OCI-LY3 (cell line): Measurements from ENCODE around the gene CLEC18C.

Experiments
- H2AFZ ChIP-seq: fragments of 200-600, 300-600 bp; shearing (Covaris generic); 2 replicates; pipeline ENCODE4 v1.6.0; 2014; ENCODE audit warnings: antibody characterized with exemption, low read depth, low read length
- H3K27ac ChIP-seq: fragments of 200-600, 300-600 bp; sonication (generic); 2 replicates; pipeline ENCODE4 v1.5.1; 2014; ENCODE audit warnings: mild to moderate bottlenecking, low read length, moderate library complexity, mixed read lengths
- H3K27me3 ChIP-seq: fragments of 200-600, 300-600 bp; sonication (generic); 2 replicates; pipeline ENCODE4 v1.6.1; 2014; ENCODE audit warnings: low read depth, low read length, mixed read lengths
- H3K36me3 ChIP-seq: fragments of 200-600, 300-600 bp; sonication (generic); replicated peaks from 2 replicates; pipeline ENCODE3; 2014; ENCODE audit warnings: low read depth, low read length, mixed read lengths
- H3K4me1 ChIP-seq: fragments of 300-600, 200-600 bp; sonication (generic); 2 replicates; pipeline ENCODE4 v1.6.1; 2014; ENCODE audit warnings: low read length, mixed read lengths
- H3K4me2 ChIP-seq: fragments of 200-600, 300-600 bp; sonication (generic); 2 replicates; pipeline ENCODE4 v1.6.1; 2014; ENCODE audit warnings: low read length, mixed read lengths
- H3K4me3 ChIP-seq: fragments of 300-600, 200-600 bp; sonication (generic); 2 replicates; pipeline ENCODE4 v1.5.1; 2014; ENCODE audit warnings: antibody characterized with exemption, mild to moderate bottlenecking, low read length, moderate library complexity
- H3K79me2 ChIP-seq: fragments of 300-600, 200-600 bp; shearing (Covaris generic); 2 replicates; pipeline ENCODE4 v1.6.1; 2014; ENCODE audit warnings: mild to moderate bottlenecking, low read length, mixed read lengths
- H3K9ac ChIP-seq: fragments of 300-600, 200-600 bp; shearing (Covaris generic); 2 replicates; pipeline ENCODE4 v1.6.0; 2014; ENCODE audit warnings: mild to moderate bottlenecking, low read length, moderate library complexity
- H3K9me3 ChIP-seq: fragments of 200-600, 300-600 bp; shearing (Covaris generic); 2 replicates; pipeline ENCODE4 v1.6.1; 2014; ENCODE audit warnings: low read length, mixed read lengths; ENCODE audit not compliant: insufficient read depth
- H4K20me1 ChIP-seq: fragments of 200-600, 300-600 bp; sonication (generic); 2 replicates; pipeline ENCODE4 v1.6.1; 2016; ENCODE audit warnings: low read length, mixed read lengths; ENCODE audit not compliant: insufficient read depth
- CTCF ChIP-seq: fragments of 200-600, 300-600 bp; sonication (generic); IDR thresholded peaks from 2 replicates; pipeline ENCODE4 v1.5.1; 2014; ENCODE audit warnings: antibody characterized with exemption, low read length, low read depth
- EZH2phosphoT487 ChIP-seq: fragments of 200-600 bp; shearing (Covaris generic); IDR thresholded peaks from 2 replicates; pipeline ENCODE4 v1.6.1; 2018; ENCODE audit warnings: antibody characterized with exemption, mixed run types, low read depth

Gene CLEC18C

GRCh38 chr16:70156207-70156978 lies 17.2 kb upstream of the CLEC18C start:
- H3K4me2 ChIP-seq, result no peak overlapping the region
- H2AFZ ChIP-seq, result no peak overlapping the region
- no peaks in the 10 kb centered on the region for H3K9me3 ChIP-seq
- no peak overlapping the region for H3K9ac ChIP-seq
- H4K20me1 ChIP-seq, result no peaks in the 10 kb centered on the region
- H3K4me3 ChIP-seq, result no peak overlapping the region
- no peak for TF ChIP-seq CTCF
- no peak for TF ChIP-seq EZH2phosphoT487
- no peaks in the 10 kb centered on the region for H3K79me2 ChIP-seq
- no peaks in the 10 kb centered on the region for H3K27me3 ChIP-seq
- no peaks in the 10 kb centered on the region for H3K4me1 ChIP-seq
- no peak overlapping the region for H3K27ac ChIP-seq
- peaks cover 64% of the 10 kb centered on the region for H3K36me3 ChIP-seq

- TF ChIP-seq EZH2phosphoT487, result no peak
- no peak for TF ChIP-seq CTCF
- Histone ChIP-seq H3K36me3 (peaks cover 62% of the 10 kb centered on the region), H3K4me3 (no peak overlapping the region), H3K79me2 (no peaks in the 10 kb centered on the region), H3K4me1 (no peaks in the 10 kb centered on the region), H3K9me3 (no peaks in the 10 kb centered on the region), H3K9ac (no peak overlapping the region), H3K27ac (no peak overlapping the region), H4K20me1 (no peaks in the 10 kb centered on the region), H3K27me3 (no peaks in the 10 kb centered on the region), H3K4me2 (no peak overlapping the region), H2AFZ (no peak overlapping the region)
These were observed 16.5 kb upstream of the CLEC18C start for GRCh38 chr16:70157105-70157476.

- H3K27me3 ChIP-seq, result no peaks in the 10 kb centered on the region
- no peak overlapping the region for H2AFZ ChIP-seq
- no peak overlapping the region for H3K4me3 ChIP-seq
- peaks cover 58% of the 10 kb centered on the region for H3K36me3 ChIP-seq
- no peak overlapping the region for H3K4me2 ChIP-seq
- H3K9me3 ChIP-seq, result no peaks in the 10 kb centered on the region
- H4K20me1 ChIP-seq, result no peaks in the 10 kb centered on the region
- no peaks in the 10 kb centered on the region for H3K79me2 ChIP-seq
- H3K4me1 ChIP-seq, result no peaks in the 10 kb centered on the region
- H3K9ac ChIP-seq, result no peak overlapping the region
- TF ChIP-seq CTCF, result no peak
- no peak for TF ChIP-seq EZH2phosphoT487
- no peak overlapping the region for H3K27ac ChIP-seq
These were observed 15.9 kb upstream of the CLEC18C start for GRCh38 chr16:70157477-70158260.

- H3K9ac ChIP-seq, result no peak overlapping the region
- no peak overlapping the region for H3K4me2 ChIP-seq
- no peak overlapping the region for H3K4me3 ChIP-seq
- H3K27me3 ChIP-seq, result no peaks in the 10 kb centered on the region
- H3K36me3 ChIP-seq, result peaks cover 51% of the 10 kb centered on the region
- no peak overlapping the region for H3K27ac ChIP-seq
- no peaks in the 10 kb centered on the region for H3K79me2 ChIP-seq
- H2AFZ ChIP-seq, result no peak overlapping the region
- no peaks in the 10 kb centered on the region for H3K9me3 ChIP-seq
- H3K4me1 ChIP-seq, result no peaks in the 10 kb centered on the region
- TF ChIP-seq CTCF (no peak), EZH2phosphoT487 (no peak)
- H4K20me1 ChIP-seq, result no peaks in the 10 kb centered on the region
These were observed 15.2 kb upstream of the CLEC18C start for GRCh38 chr16:70158261-70158939.
